Neutrophil (primary cell): ENCODE results near the gene PSTK.

ENCODE experiments used
- H3K27ac ChIP-seq: fragments of 200-600 bp; sonication (generic); 2 replicates; pipeline ENCODE4 v1.5.1; 2016; ENCODE audit warnings: mild to moderate bottlenecking, moderate library complexity
- H3K27me3 ChIP-seq: fragments of 200-600 bp; sonication (generic); 2 replicates; pipeline ENCODE4 v1.6.0; 2016; ENCODE audit warnings: mild to moderate bottlenecking
- H3K36me3 ChIP-seq: fragments of 200-600 bp; sonication (generic); 2 replicates; pipeline ENCODE4 v1.5.1; 2017
- H3K4me1 ChIP-seq, 2 experiments: fragments of 200-600 bp in 1 of 2; sonication (generic) in 1 of 2; 1 replicate in 1 of 2; 2 replicates in 1 of 2; pipeline versions ENCODE4 v1.5.1 to v1.6.1; 2013 to 2016; ENCODE audit warnings: low read depth in 1 of 2, low read length in 1 of 2, mild to moderate bottlenecking in 1 of 2, moderate library complexity in 1 of 2; ENCODE audit not compliant: control insufficient read depth in 1 of 2, insufficient read depth in 1 of 2
- H3K4me3 ChIP-seq, 2 experiments: fragments of 200-600 bp in 1 of 2; sonication (generic) in 1 of 2; 1 replicate in 1 of 2; 2 replicates in 1 of 2; pipeline ENCODE4 v1.5.1; 2013 to 2016; ENCODE audit warnings: low read depth in 1 of 2, low read length in 1 of 2, mild to moderate bottlenecking in 1 of 2, moderate library complexity in 1 of 2
- H3K9me3 ChIP-seq: fragments of 200-600 bp; sonication (generic); 2 replicates; pipeline ENCODE4 v1.5.1; 2016
- TF ChIP-seq, protein P1 (sequence below): fragments of 200-600 bp; sonication (generic); IDR thresholded peaks from 2 replicates; pipeline ENCODE4 v1.5.1; 2016; ENCODE audit warnings: antibody characterized with exemption

PSTK gene, protein sequence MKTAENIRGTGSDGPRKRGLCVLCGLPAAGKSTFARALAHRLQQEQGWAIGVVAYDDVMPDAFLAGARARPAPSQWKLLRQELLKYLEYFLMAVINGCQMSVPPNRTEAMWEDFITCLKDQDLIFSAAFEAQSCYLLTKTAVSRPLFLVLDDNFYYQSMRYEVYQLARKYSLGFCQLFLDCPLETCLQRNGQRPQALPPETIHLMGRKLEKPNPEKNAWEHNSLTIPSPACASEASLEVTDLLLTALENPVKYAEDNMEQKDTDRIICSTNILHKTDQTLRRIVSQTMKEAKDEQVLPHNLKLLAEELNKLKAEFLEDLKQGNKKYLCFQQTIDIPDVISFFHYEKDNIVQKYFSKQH

GRCh38 chr10:122980209-122981065 is at the start of gene PSTK:
PSTK (plus strand) TSS chr10:122980401; CDS start chr10:122980480, 79 bp downstream.
- Histone ChIP-seq H3K4me3 (peak within 1 kb of the TSS; percentile 78 to 94), H3K9me3 (no peaks in the 10 kb centered on the region), H3K27ac (peak within 1 kb of the TSS; percentile 94), H3K27me3 (peaks cover 30% of the 10 kb centered on the region), H3K36me3 (no peaks in the 10 kb centered on the region), H3K4me1 (peaks cover 13 to 16% of the 10 kb centered on the region in 2 experiments)
- TF ChIP-seq, protein P1, sequence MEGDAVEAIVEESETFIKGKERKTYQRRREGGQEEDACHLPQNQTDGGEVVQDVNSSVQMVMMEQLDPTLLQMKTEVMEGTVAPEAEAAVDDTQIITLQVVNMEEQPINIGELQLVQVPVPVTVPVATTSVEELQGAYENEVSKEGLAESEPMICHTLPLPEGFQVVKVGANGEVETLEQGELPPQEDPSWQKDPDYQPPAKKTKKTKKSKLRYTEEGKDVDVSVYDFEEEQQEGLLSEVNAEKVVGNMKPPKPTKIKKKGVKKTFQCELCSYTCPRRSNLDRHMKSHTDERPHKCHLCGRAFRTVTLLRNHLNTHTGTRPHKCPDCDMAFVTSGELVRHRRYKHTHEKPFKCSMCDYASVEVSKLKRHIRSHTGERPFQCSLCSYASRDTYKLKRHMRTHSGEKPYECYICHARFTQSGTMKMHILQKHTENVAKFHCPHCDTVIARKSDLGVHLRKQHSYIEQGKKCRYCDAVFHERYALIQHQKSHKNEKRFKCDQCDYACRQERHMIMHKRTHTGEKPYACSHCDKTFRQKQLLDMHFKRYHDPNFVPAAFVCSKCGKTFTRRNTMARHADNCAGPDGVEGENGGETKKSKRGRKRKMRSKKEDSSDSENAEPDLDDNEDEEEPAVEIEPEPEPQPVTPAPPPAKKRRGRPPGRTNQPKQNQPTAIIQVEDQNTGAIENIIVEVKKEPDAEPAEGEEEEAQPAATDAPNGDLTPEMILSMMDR: peak; percentile 93

- Histone ChIP-seq H3K36me3 (no peaks in the 10 kb centered on the region), H3K4me1 (peaks cover 6 to 24% of the 10 kb centered on the region in 2 experiments), H3K27ac (peak overlapping the region; percentile 15), H3K27me3 (no peaks in the 10 kb centered on the region), H3K4me3 (no peak overlapping the region), H3K9me3 (no peaks in the 10 kb centered on the region)
- TF ChIP-seq, protein P1: no peak
Observed at GRCh38 chr10:122931088-122931906, 48.9 kb upstream of the PSTK start.

GRCh38 chr10:122939133-122939855 is 40.9 kb upstream of the PSTK start:
- Histone ChIP-seq H3K4me1 (no peaks in the 10 kb centered on the region), H3K27me3 (no peaks in the 10 kb centered on the region), H3K4me3 (no peak overlapping the region), H3K36me3 (peaks cover 24% of the 10 kb centered on the region), H3K9me3 (no peaks in the 10 kb centered on the region), H3K27ac (no peak overlapping the region)
- TF ChIP-seq, protein P1: no peak

GRCh38 chr10:122939856-122940543 is 40.2 kb upstream of the PSTK start:
- no peak overlapping the region for H3K27ac ChIP-seq
- no peaks in the 10 kb centered on the region for H3K4me1 ChIP-seq
- no peaks in the 10 kb centered on the region for H3K9me3 ChIP-seq
- H3K4me3 ChIP-seq: no peak overlapping the region
- H3K36me3 ChIP-seq: peaks cover 24% of the 10 kb centered on the region
- TF ChIP-seq, protein P1: no peak
- H3K27me3 ChIP-seq: no peaks in the 10 kb centered on the region
